Adrenal gland (tissue), 12 donors: ENCODE data around the gene PLEKHO2. TPM values are rescaled to one million over a fixed set of nuclear protein-coding genes. Genes with fewer than 3 reads are reported as not detected.
A peak's percentile ranks its signal among the peaks of the same experiment; 100 is the strongest.

Source experiments
- DNase-seq, 7 donors: peaks; one replicate each; pipeline ENCODE4 v3.0.0-alpha.2; 2019 to 2020
- H3K27ac ChIP-seq, 5 donors: fragments of 200-600 bp; sonication (generic) in 4 of 5; 1 replicate in 3 of 5; 2 replicates in 2 of 5; pipeline versions ENCODE4 v1.5.1 to v1.8.0; 2016 to 2020; ENCODE audit warnings: mild to moderate bottlenecking in 1 of 5
- H3K27me3 ChIP-seq: fragments of 200-600 bp; 2 replicates; pipeline ENCODE4 v1.8.0; 2021
- H3K36me3 ChIP-seq, 2 donors: fragments of 200-600 bp; replicated peaks in 1 of 2; 1 replicate in 1 of 2; 2 replicates in 1 of 2; pipeline versions ENCODE4 v1.5.1 to v1.8.0; 2018 to 2022
- H3K4me1 ChIP-seq, 2 donors: fragments of 200-600 bp; replicated peaks in 1 of 2; 1 replicate in 1 of 2; 2 replicates in 1 of 2; pipeline versions ENCODE4 v1.5.1 to v1.8.0; 2018 to 2021
- H3K4me3 ChIP-seq, 4 donors: fragments of 200-600 bp; sonication (generic) in 3 of 4; one replicate each; pipeline ENCODE4 v1.5.1; 2016 to 2018
- H3K9me3 ChIP-seq, 3 donors: fragments of 200-600 bp; sonication (generic) in 1 of 3; replicated peaks in 1 of 3; 1 replicate in 2 of 3; 2 replicates in 1 of 3; pipeline versions ENCODE4 v1.5.1 to v1.8.0; 2016 to 2021
- POLR2A ChIP-seq, 2 donors: fragments of 450-650 bp; IDR thresholded peaks; one replicate each; pipeline ENCODE4 v1.6.1; 2017; ENCODE audit warnings: antibody characterized with exemption in 2 of 2, mild to moderate bottlenecking in 2 of 2, moderate library complexity in 1 of 2
- WGBS, 4 donors: extraction: QIAGEN DNeasy Blood & Tissue Kit in 2 of 4; methylation state at CpG; one replicate each; pipeline versions ENCODE4 v1.1.5 to v1.1.7; 2013 to 2017; 5-methylcytosine and 5-hydroxymethylcytosine counted together
- intact Hi-C, 2 donors: fragments of 100-400 bp; cut with DNase I; formaldehyde crosslinking; loops; one replicate each; pipeline versions ENCODE4 v1.14.1 to v1.15.0; 2022 to 2023
- polyA plus RNA-seq, 3 donors: library from polyadenylated mRNA; stranded (reverse); fragments of 200-250 nt in 2 of 3; fragments of 350-450 nt in 1 of 3; fragmentation: Illumina TruSeq in 1 of 3; extraction: RNeasy Lipid Tissue Mini Kit (QIAGEN cat#74804) in 1 of 3; gene quantifications; one replicate each; pipeline ENCODE4 v1.2.3, GENCODE V29; 2013 to 2014
- total RNA-seq, 9 donors: library from RNA; depleted of rRNA in 4 of 9; stranded (reverse); fragments of >200 nt in 4 of 9; fragments of 120-200 nt in 1 of 9; fragmentation: NEBNext Ultra II Directional in 1 of 9; extraction: Animal tissue kit (Norgen Biotek cat#: 25700) in 1 of 9; gene quantifications; one replicate each; pipeline versions ENCODE4 v1.1.0 to v1.2.4, GENCODE V29; 2013 to 2023
- TF ChIP-seq, protein P1 (sequence below), 6 experiments: fragments of 450-650 bp in 4 of 6; fragments of 200-600 bp in 2 of 6; sonication (generic) in 1 of 6; IDR thresholded peaks; 1 replicate in 5 of 6; 2 replicates in 1 of 6; pipeline versions ENCODE4 v1.5.1 to v1.8.0; 2016 to 2021; ENCODE audit warnings: antibody characterized with exemption in 6 of 6, mild to moderate bottlenecking in 2 of 6, moderate library complexity in 1 of 6
- donor health status: healthy with polysubstance abuse.
- donor health status: Bipolar disorder and iron deficiency.
- donor health status: DM: yes; HTN: yes; CAD: no.
- donor health status: DM: no; HTN: no; CAD: no.
- donor health status: DM: no; HTN: no; CAD: no.
- donor health status: DM: yes; HTN: yes; CAD: no.

The PLEKHO2 gene
- total and polyA plus RNA-seq, 12 donors = 11.7 to 62.9 (median 48.5) TPM

DNA sequence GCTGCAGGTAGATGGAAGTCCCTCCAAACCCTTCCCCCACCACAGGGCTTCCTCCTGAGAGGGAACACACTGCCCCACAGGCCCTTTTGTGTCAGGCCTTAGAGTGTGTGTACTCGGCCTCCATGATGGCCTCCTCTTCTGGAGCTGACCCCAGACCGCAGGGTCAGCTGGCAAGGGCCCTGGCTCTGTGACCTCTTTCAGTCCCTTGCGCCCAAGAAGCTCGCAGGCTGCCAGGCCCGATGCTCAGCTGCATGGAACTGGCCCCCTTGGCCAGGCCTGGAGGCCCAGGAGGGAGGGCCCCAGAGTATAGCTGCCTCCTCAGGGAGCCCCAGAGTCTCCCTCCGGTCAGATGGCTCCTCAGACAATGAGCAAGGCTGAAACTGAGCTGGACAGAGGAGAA is 46.6 kb downstream of the PLEKHO2 start:
- Histone ChIP-seq H3K27me3 (no peaks in the 10 kb centered on the region), H3K4me1 (peaks cover 13 to 32% of the 10 kb centered on the region in 2 donors), H3K27ac (no peak overlapping the region), H3K9me3 (no peaks in the 10 kb centered on the region), H3K36me3 (no peaks in the 10 kb centered on the region), H3K4me3 (no peak overlapping the region)
- TF ChIP-seq POLR2A (IDR thresholded peaks at IDR 0.05) = no peak
- TF ChIP-seq, protein P1, sequence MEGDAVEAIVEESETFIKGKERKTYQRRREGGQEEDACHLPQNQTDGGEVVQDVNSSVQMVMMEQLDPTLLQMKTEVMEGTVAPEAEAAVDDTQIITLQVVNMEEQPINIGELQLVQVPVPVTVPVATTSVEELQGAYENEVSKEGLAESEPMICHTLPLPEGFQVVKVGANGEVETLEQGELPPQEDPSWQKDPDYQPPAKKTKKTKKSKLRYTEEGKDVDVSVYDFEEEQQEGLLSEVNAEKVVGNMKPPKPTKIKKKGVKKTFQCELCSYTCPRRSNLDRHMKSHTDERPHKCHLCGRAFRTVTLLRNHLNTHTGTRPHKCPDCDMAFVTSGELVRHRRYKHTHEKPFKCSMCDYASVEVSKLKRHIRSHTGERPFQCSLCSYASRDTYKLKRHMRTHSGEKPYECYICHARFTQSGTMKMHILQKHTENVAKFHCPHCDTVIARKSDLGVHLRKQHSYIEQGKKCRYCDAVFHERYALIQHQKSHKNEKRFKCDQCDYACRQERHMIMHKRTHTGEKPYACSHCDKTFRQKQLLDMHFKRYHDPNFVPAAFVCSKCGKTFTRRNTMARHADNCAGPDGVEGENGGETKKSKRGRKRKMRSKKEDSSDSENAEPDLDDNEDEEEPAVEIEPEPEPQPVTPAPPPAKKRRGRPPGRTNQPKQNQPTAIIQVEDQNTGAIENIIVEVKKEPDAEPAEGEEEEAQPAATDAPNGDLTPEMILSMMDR (IDR thresholded peaks at IDR 0.05) = no peak
- no peak for DNase-seq
- intact Hi-C loops = no loop called here
- WGBS, 4 donors = 89 to 100% (median 92%) methylated on average over 1 to 6 of the region's 6 CpGs

DNA sequence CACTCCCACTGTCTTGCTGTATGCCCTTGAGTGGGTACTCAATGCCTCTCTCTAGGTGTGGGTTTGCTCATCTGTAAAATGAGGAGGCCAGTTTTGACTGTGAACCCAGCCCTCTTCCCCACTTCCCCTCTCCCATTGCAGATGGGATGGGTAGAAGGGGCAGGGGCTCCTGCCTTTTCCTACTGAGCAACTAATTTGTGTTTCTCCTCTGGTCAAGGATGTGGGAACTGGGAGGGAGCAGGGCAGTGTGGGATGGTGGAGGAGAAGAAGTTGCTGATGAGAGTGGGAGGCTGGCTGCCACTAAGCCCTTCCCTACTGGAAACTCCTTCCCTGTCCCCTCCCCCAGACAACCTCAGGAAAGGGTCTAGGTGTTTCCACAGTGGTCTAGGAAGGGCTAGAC is 49.8 kb downstream of the PLEKHO2 start:
- Histone ChIP-seq H3K4me3 (no peak overlapping the region), H3K27ac (peak overlapping the region in 3 of 5 donors; percentile 34 to 91 (median 90)), H3K27me3 (no peaks in the 10 kb centered on the region), H3K4me1 (peaks cover 24 to 44% of the 10 kb centered on the region in 2 donors), H3K36me3 (no peaks in the 10 kb centered on the region), H3K9me3 (no peaks in the 10 kb centered on the region)
- DNase-seq = no peak
- TF ChIP-seq POLR2A (IDR thresholded peaks at IDR 0.05) = no peak
- intact Hi-C loops = no loop called here

DNA sequence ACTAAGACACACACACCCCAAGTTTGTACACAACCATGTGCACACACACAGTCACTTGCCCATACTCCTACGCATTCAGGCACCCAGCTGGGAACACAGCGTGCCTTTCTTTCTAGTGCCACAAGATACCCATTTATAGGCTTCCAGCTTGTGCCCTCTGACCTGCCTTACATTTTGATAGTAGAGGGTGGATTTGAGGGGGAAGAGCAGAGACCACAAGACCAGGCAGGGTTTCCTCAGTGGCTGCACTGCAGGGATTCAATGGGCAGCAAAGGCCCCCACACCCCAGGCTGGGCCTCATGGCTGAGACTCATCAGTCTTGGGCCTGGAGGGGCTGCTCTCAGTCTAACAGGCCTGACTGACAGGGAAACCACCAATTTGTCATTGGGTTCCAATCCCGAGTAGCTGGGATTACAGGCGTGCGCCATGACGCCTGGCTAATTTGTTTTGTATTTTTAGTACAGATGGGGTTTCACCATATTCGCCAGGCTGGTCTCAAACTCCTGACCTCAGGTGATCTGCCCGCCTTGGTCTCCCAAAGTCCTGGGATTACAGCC is 51.2 kb downstream of the PLEKHO2 start:
- H3K4me1 ChIP-seq = peaks cover 38 to 58% of the 10 kb centered on the region in 2 donors
- no peak overlapping the region for H3K4me3 ChIP-seq
- no peaks in the 10 kb centered on the region for H3K9me3 ChIP-seq
- H3K36me3 ChIP-seq = no peaks in the 10 kb centered on the region
- H3K27ac ChIP-seq = peak overlapping the region; percentile 62 to 92 (median 90)
- 88 to 94% (median 90%) methylated on average over 5 to 8 of the region's 8 CpGs for WGBS, 4 donors
- no peak for DNase-seq
- no peak for TF ChIP-seq POLR2A (IDR thresholded peaks at IDR 0.05)
- TF ChIP-seq, protein P1 (IDR thresholded peaks at IDR 0.05) = no peak
- H3K27me3 ChIP-seq = no peaks in the 10 kb centered on the region
- intact Hi-C loops = no loop called here

DNA sequence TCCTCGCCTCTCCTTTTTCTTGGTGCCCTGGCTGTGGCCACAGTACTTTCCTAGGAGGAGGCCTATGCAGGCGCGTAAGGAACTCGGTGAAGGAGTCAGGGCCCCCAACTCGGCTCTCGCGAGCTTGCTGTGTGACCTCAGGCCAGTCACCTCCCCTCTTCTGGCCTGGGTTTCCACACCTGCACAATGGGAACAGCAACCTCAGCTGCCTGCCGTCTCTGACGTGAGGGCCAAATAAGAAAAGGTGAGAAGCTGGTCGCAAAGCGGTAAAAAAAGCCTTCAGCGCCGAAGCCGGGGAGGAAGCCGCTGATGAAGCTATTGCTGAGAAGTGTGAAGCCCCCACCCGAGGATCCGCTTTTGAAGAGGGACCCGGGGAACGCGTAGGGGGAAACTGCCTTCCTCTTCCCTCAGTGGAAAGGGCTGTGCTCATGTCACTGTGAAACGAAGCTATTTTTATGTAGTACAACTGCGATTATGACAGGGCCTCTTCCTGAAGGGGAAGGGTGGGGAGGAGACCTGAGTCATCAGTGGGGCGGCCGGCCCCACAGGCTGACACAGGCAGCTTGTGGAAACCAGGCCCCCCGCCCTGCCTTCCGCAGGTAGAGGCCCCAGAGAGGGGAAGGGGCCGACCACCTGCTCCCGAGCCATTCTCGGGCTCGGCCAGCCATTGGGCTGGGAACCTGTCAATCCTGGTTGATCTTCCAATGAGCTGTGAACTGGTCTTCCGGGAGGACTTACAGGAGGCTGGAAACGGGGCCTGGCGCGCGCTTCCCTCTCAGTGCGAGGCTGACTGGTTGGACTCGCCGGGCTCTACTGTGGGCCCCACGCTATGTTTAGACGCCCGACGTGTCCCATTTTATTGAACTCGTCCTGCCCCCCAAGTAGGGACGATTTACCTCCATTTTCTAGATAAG is 52.0 kb downstream of the PLEKHO2 start:
- no peaks in the 10 kb centered on the region for H3K9me3 ChIP-seq
- H3K27ac ChIP-seq = peak overlapping the region; percentile 62 to 92 (median 90)
- intact Hi-C loops = no loop called here
- no peaks in the 10 kb centered on the region for H3K36me3 ChIP-seq
- TF ChIP-seq POLR2A (IDR thresholded peaks at IDR 0.05) = peak; percentile 8 to 48
- TF ChIP-seq, protein P1 (IDR thresholded peaks at IDR 0.05) = no peak
- peaks cover 46 to 66% of the 10 kb centered on the region in 2 donors for H3K4me1 ChIP-seq
- H3K4me3 ChIP-seq = peak overlapping the region in 1 of 4 donors; percentile 30
- 23 to 44% (median 32%) methylated on average over 25 to 44 of the region's 44 CpGs for WGBS, 4 donors
- no peaks in the 10 kb centered on the region for H3K27me3 ChIP-seq
- peak; percentile 88 to 98 (median 94) for DNase-seq
